Globus pallidus (tissue), 1 donor: ENCODE results near the gene MACROD2.
"Not testable (repeated sequence)": the region's sequence is repeated elsewhere in the genome, so short reads cannot be mapped to it uniquely, and the experiment has no call there.

Experiments used
- DNase-seq: peaks from one replicate; pipeline ENCODE4 v3.0.0-alpha.2; 2015; ENCODE audit warnings: low spot score

Gene MACROD2

GRCh38 chr20:14992153-14992552 lies 996.8 kb downstream of the MACROD2 start:
- no peak for DNase-seq

- DNase-seq: no peak
Observed at GRCh38 chr20:14992961-14993360, 997.6 kb downstream of the MACROD2 start.

GRCh38 chr20:14996883-14997672 lies 1001.8 kb downstream of the MACROD2 start:
- DNase-seq: no peak

- no peak for DNase-seq
Observed at GRCh38 chr20:14997791-14998190, 1002.5 kb downstream of the MACROD2 start.

DNA sequence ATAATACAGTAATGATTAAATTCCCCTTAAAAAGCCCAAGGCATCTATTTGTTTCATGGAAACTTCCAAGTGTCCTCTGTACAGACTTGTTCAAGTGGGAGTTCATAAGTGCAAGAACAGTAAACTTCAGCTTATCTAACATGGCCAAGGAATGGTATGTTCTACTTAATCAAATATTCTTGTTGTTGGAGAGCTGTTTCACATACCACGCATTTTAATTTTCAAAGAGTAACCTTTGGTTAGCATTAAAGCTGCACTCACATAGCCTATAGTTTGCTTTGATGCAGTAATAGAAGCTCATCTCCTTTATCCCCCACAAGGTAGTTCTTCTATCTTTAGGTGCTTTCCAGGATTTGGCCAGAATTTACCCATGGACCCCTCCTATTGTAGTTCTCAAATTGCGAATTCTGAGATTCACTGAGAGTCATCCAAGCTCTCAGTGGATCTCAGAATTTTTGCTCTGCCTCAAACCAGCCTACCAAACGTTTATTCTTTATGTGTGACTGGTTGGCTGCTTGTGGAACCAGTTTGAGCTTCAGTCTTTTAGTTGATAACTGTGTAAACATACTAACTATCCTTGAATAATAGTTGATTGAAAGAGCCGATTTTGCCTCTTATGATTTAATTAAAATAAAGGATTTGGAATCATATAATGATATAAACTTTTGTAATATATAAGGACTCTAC lies 1010.1 kb downstream of the MACROD2 start:
- no peak for DNase-seq

DNA sequence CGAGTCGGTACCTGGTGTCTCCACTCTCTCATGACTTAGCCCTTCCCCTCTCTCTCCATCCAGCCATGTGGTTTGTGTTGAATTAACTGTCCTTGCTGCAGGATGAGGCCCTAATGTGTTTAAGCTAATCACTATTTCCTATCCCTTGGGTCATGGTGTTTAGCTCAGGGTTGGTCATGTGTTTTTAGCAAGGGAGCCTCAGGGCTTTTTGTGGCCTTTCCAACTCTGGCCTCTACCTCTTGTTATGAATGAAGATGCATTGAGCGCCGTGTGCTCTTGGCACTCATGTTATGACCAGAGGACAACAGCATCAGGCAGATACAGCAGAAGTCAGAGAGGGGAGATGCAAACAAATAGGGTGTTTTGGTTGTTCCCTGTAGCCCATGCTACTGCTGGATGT lies 1016.3 kb downstream of the MACROD2 start:
- no peak for DNase-seq

DNA sequence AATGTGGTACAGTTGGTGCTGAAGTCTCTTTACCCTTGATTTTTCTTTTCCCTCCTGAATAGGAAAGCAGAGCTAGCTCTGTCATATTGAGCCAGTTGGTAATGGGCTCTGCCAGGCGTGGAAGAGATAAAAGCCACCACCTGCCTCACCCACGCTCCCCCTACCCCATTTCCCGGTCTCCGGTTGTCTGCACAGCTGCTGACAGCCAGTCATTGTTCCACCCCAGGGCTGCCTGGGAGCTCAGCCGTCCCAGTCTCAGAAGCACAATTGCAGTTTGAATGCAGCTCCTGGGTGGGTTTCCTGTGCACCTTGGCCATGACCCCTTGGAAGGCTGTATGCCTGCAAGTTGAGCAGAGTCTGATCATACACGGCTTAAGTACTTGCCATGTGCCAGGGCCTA lies 1017.2 kb downstream of the MACROD2 start:
- no peak for DNase-seq

DNA sequence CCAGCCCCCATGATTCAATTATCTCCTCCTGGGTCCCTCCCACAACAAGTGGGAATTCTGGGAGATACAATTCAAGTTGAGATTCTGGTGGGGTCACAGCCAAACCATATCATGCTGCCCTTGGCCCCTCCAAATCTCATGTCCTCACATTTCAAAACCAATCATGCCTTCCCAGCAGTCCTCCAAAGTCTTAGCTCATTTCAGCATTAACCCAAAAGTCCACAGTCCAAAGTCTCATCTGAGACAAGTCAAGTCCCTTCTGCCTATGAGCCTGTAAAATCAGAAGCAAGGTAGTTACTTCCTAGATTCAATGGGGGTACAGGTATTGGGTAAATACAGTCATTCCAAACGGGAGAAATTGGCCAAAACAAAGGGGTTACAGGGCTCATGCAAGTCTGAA lies 1021.6 kb downstream of the MACROD2 start:
- not testable (repeated sequence) for DNase-seq

DNA sequence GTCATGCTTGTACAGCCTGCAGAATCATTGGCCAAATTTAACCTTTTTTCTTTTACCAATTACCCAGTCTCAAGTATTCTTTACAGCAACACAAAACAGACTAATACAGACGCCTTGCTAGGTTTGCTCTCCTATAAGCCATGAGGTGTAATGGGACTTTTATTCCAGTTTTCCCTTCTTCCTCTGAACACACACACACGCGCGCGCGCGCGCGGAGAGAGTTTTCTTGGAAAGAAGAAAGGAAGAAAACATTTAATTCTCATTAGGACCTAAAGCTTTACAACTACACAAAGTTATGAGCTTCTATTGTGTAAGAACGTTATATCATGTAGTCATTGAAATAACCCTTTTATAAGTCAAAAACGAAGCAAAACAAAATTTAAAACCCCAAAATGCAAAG lies 1023.6 kb downstream of the MACROD2 start:
- no peak for DNase-seq

GRCh38 chr20:15020845-15021244 lies 1025.5 kb downstream of the MACROD2 start:
- DNase-seq: no peak

DNA sequence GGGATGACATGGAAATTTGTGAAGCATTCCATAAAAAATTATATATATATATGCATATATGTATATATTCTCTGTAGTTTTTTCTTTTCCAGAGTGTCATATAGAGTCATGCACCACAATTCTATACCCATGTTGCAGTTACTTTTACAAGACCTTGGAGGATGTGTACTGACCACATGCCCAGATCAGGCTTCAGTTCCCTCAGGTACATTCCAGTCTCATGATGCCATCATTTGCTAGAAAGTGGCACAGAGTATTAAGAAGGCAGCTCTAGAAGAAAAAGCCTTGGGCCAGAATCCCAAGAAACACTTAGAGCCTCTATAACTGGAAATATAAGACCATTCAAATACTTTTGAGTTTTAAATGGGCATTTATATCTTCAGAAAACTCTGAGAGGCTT lies 1027.6 kb downstream of the MACROD2 start:
- no peak for DNase-seq

- no peak for DNase-seq
Observed at GRCh38 chr20:15026759-15027158, 1031.4 kb downstream of the MACROD2 start.

- no peak for DNase-seq
Observed at GRCh38 chr20:15030826-15031225, 1035.5 kb downstream of the MACROD2 start.

- DNase-seq: no peak
Observed at GRCh38 chr20:15031546-15032351, 1036.4 kb downstream of the MACROD2 start.

- no peak for DNase-seq
Observed at GRCh38 chr20:15032352-15032622, 1037.0 kb downstream of the MACROD2 start.

DNA sequence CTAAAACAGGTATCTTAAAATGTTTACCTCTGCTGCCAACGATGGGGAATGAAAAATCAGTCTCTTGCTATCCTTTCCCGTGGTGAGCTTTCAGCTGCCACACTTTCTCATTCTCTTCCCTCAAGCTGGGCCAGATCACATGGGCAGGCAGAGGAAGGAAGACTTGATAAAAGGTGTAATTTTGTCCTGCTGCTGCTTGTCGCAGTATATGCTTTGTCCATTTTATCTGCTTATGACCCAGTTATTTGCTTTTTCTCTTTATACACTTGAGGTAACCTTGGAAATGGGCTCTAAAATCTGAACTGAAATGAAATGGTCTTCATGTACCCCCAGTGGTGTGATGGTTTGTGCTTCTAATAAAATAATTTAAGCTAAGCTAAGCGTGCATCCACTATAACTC lies 1038.0 kb downstream of the MACROD2 start:
- DNase-seq: no peak

DNA sequence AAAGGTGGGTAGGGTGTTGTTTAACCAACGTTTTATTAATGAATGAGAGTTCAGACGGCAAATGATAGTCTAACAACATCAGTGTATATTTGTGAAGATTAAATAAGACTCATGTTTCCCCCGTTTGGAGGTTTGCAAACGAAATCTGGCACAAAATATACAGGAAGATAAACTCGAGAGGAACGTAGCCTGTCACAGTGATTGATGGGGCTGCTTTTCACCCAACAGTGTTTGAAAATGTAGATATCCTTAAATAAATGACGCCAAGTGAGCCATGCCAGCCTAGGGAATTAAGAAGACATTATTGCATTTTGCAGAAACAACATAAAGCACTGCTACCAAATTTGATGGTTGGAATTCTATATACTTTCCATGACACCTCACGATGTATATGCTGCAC lies 1038.6 kb downstream of the MACROD2 start:
- DNase-seq: no peak

DNA sequence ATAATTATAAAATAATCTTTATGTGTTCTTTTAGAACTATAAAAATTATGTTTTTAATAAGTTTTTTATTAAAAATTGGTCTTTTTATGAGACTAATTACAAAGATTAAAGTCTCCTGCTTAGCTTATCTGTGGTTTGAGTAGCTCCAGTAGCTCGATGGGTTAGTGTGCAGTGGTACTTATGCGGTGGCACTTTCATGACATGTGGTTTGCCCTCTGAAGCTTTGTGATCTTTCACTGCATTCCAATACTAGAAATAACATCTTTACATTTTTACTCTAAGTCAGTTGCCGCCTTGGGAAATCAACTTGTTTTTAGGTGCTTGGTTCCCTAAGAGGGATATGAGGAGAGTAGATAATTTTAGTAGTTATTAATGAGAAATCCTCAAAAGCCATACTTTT lies 1041.6 kb downstream of the MACROD2 start:
- DNase-seq: no peak

DNA sequence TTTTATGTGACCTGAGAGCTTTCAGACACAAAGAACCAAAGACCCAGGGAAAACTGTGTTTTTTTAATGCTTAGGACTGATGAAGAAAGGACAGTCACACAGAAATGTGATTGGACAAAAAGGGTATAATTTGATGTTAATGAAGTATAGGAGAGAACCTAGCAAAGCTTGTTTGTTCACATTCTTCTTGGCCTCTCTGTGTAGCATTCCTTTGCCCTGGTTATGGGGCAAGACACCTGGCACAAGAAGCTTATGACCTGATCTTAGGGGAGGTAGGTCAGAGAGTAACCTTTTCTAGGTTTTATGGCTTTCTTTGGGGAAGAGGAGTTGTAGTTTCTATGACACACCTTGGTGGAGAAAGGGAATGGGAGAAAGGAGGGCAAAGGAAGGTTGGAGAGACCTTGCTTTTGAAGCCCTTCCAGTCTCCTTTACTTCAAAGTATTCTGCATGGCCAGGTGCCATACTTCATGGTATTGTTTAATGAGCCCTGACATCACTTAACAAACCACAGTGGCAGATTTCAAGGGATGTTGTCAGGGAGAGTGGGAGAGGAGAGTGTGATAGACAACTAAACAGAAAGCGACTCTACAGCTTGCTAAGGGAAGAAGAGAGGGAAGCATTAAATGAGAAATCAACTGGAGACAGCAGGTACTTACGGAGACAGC lies 1043.9 kb downstream of the MACROD2 start:
- DNase-seq: no peak

DNA sequence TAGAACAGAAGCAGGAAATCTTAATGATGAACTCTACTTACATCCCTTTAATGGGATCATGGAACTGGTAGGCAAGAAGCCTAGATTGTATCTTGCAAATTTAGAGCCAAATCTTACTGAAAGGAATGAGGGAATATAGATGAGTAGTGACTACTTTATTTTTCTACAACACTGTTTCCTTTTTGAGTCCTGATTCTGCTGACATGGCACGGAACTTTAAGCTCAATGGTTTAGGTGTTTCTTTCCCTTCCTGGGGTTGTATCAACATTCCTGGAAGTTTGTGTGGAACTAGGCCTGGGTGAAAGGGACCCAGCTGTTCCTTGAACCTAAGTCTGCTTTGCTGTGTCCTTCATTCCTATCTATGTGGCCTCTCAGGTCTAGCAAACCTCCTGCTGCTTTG lies 1047.4 kb downstream of the MACROD2 start:
- DNase-seq: no peak

GRCh38 chr20:15045246-15045645 lies 1049.9 kb downstream of the MACROD2 start:
- DNase-seq: no peak

GRCh38 chr20:15047042-15047441 lies 1051.7 kb downstream of the MACROD2 start:
- no peak for DNase-seq

- no peak for DNase-seq
Observed at GRCh38 chr20:15047601-15048000, 1052.3 kb downstream of the MACROD2 start.
